ENCODE data around the gene HOPX.
"Not testable (repeated sequence)": the region's sequence is repeated elsewhere in the genome, so short reads cannot be mapped to it uniquely, and the experiment has no call there.

Gene HOPX

GRCh38 chr4:56681158-56681852 is at the start of gene HOPX:
HOPX (minus strand) TSS chr4:56681296; CDS start chr4:56657816, 23,480 bp downstream.
- peak in 1 of 2 donors; percentile 18 for DNase-seq

GRCh38 chr4:56730097-56730496 is 49.0 kb upstream of the HOPX start:
- DNase-seq: no peak

GRCh38 chr4:56728512-56728911 is 47.4 kb upstream of the HOPX start:
- DNase-seq: peak in 1 of 2 donors; percentile 7

GRCh38 chr4:56727150-56727549 is 46.1 kb upstream of the HOPX start:
- no peak for DNase-seq

- DNase-seq: not testable (repeated sequence)
These were observed 45.5 kb upstream of the HOPX start for GRCh38 chr4:56726593-56726992.

GRCh38 chr4:56723659-56724230 is 42.6 kb upstream of the HOPX start:
- no peak for DNase-seq

GRCh38 chr4:56723201-56723605 is 42.1 kb upstream of the HOPX start:
- DNase-seq: no peak

- no peak for DNase-seq
These were observed 27.1 kb upstream of the HOPX start for GRCh38 chr4:56708146-56708545.

GRCh38 chr4:56705966-56706365 is 24.9 kb upstream of the HOPX start:
- no peak for DNase-seq

GRCh38 chr4:56705334-56705733 is 24.2 kb upstream of the HOPX start:
- DNase-seq: no peak

GRCh38 chr4:56704089-56704871 is 23.2 kb upstream of the HOPX start:
- no peak for DNase-seq

- no peak for DNase-seq
These were observed 22.3 kb upstream of the HOPX start for GRCh38 chr4:56703378-56703777.

- DNase-seq: no peak
These were observed 20.5 kb upstream of the HOPX start for GRCh38 chr4:56701644-56702043.

GRCh38 chr4:56701161-56701480 is 20.0 kb upstream of the HOPX start:
- no peak for DNase-seq

GRCh38 chr4:56699537-56700105 is 18.5 kb upstream of the HOPX start:
- no peak for DNase-seq

GRCh38 chr4:56698329-56698728 is 17.2 kb upstream of the HOPX start:
- no peak for DNase-seq

- no peak for DNase-seq
These were observed 15.0 kb upstream of the HOPX start for GRCh38 chr4:56696056-56696455.

- not testable (repeated sequence) for DNase-seq
These were observed 12.4 kb upstream of the HOPX start for GRCh38 chr4:56693476-56693875.

GRCh38 chr4:56692576-56692975 is 11.5 kb upstream of the HOPX start:
- DNase-seq: no peak

GRCh38 chr4:56691425-56691824 is 10.3 kb upstream of the HOPX start:
- no peak for DNase-seq

GRCh38 chr4:56690393-56690792 is 9.3 kb upstream of the HOPX start:
- no peak for DNase-seq

GRCh38 chr4:56689201-56689969 is 8.3 kb upstream of the HOPX start:
- no peak for DNase-seq

GRCh38 chr4:56688094-56688647 is 7.1 kb upstream of the HOPX start:
- no peak for DNase-seq

Data from CD4-positive, alpha-beta T cell treated with Interleukin-1 beta for 1 hour (primary cell).